H9 (cell line): ENCODE results near the gene MRC2. TPM values are rescaled to one million over a fixed set of nuclear protein-coding genes. Genes with fewer than 3 reads are reported as not detected.

ENCODE experiments used
- DNase-seq: peaks from one replicate; pipeline ENCODE4 v3.0.0-alpha.2; 2017
- H2AFZ ChIP-seq: one replicate; pipeline ENCODE4 v1.6.1; 2013; ENCODE audit warnings: mild to moderate bottlenecking, low read length, control low read depth, moderate library complexity
- H2AK5ac ChIP-seq: 2 replicates; pipeline ENCODE4 v1.6.1; 2013; ENCODE audit warnings: low read length, control low read depth, mixed read lengths; ENCODE audit not compliant: insufficient read length
- H2BK120ac ChIP-seq: one replicate; pipeline ENCODE4 v1.6.1; 2013; ENCODE audit warnings: low read depth, mild to moderate bottlenecking, low read length, control low read depth, inconsistent platforms; ENCODE audit not compliant: poor library complexity, severe bottlenecking
- H2BK12ac ChIP-seq: 2 replicates; pipeline ENCODE4 v1.6.1; 2013; ENCODE audit warnings: low read length, control low read depth, mixed read lengths, low read depth; ENCODE audit not compliant: insufficient read length
- H2BK15ac ChIP-seq: 2 replicates; pipeline ENCODE4 v1.6.1; 2013; ENCODE audit warnings: low read depth, low read length, control low read depth
- H2BK20ac ChIP-seq: one replicate; pipeline ENCODE4 v1.6.1; 2013; ENCODE audit warnings: low read depth, mild to moderate bottlenecking, low read length, control low read depth, inconsistent platforms; ENCODE audit not compliant: poor library complexity, severe bottlenecking
- H2BK5ac ChIP-seq: 2 replicates; pipeline ENCODE4 v1.6.1; 2013; ENCODE audit warnings: low read length, control low read depth, mixed read lengths; ENCODE audit not compliant: insufficient read length
- H3K14ac ChIP-seq: 2 replicates; pipeline ENCODE4 v1.6.1; 2013; ENCODE audit warnings: low read length, control low read depth; ENCODE audit not compliant: insufficient read depth
- H3K18ac ChIP-seq: 2 replicates; pipeline ENCODE4 v1.6.1; 2013; ENCODE audit warnings: low read depth, mild to moderate bottlenecking, mixed read lengths, low read length, control low read depth; ENCODE audit not compliant: insufficient read length
- H3K23ac ChIP-seq: 2 replicates; pipeline ENCODE4 v1.6.1; 2013; ENCODE audit warnings: low read length, control low read depth, mixed read lengths, low read depth; ENCODE audit not compliant: insufficient read length
- H3K23me2 ChIP-seq: 2 replicates; pipeline ENCODE4 v1.6.1; 2013; ENCODE audit warnings: low read depth, mild to moderate bottlenecking, mixed read lengths, low read length, control low read depth; ENCODE audit not compliant: insufficient read length, poor library complexity, severe bottlenecking
- H3K27ac ChIP-seq: 2 replicates; pipeline ENCODE4 v1.5.1; 2013; ENCODE audit warnings: low read length, control low read depth, mixed read lengths, low read depth; ENCODE audit not compliant: insufficient read length
- H3K27me3 ChIP-seq: 2 replicates; pipeline ENCODE4 v1.6.1; 2013; ENCODE audit warnings: low read length, control low read depth, inconsistent platforms; ENCODE audit not compliant: insufficient read depth
- H3K4ac ChIP-seq: 2 replicates; pipeline ENCODE4 v1.6.1; 2013; ENCODE audit warnings: low read depth, mild to moderate bottlenecking, control low read depth, inconsistent platforms, low read length, moderate library complexity
- H3K4me1 ChIP-seq: 2 replicates; pipeline ENCODE4 v1.6.1; 2013; ENCODE audit warnings: low read length, control low read depth, inconsistent platforms; ENCODE audit not compliant: insufficient read depth
- H3K4me2 ChIP-seq: 2 replicates; pipeline ENCODE4 v1.6.1; 2013; ENCODE audit warnings: low read length, control low read depth, mixed read lengths; ENCODE audit not compliant: insufficient read length, insufficient read depth
- H3K56ac ChIP-seq: 2 replicates; pipeline ENCODE4 v1.6.1; 2013; ENCODE audit warnings: low read depth, mild to moderate bottlenecking, mixed read lengths, low read length, control low read depth; ENCODE audit not compliant: insufficient read length
- H3K79me1 ChIP-seq: 2 replicates; pipeline ENCODE4 v1.6.1; 2013; ENCODE audit warnings: low read depth, mild to moderate bottlenecking, moderate library complexity, low read length, control low read depth, inconsistent platforms; ENCODE audit not compliant: insufficient read depth, poor library complexity, severe bottlenecking
- H3K79me2 ChIP-seq: 2 replicates; pipeline ENCODE4 v1.6.1; 2013; ENCODE audit warnings: low read length, control low read depth, inconsistent platforms; ENCODE audit not compliant: insufficient read depth
- H3K9ac ChIP-seq: 2 replicates; pipeline ENCODE4 v1.6.1; 2013; ENCODE audit warnings: low read length, control low read depth, mixed read lengths; ENCODE audit not compliant: insufficient read length; ENCODE audit errors: extremely low read depth
- H3K9me3 ChIP-seq: one replicate; pipeline ENCODE4 v1.6.1; 2013; ENCODE audit warnings: low read depth, low read length, inconsistent platforms; ENCODE audit not compliant: control insufficient read depth
- H3T11ph ChIP-seq: one replicate; pipeline ENCODE4 v1.6.1; 2013; ENCODE audit warnings: mild to moderate bottlenecking, low read length, control low read depth, inconsistent platforms
- H4K20me1 ChIP-seq: one replicate; pipeline ENCODE4 v1.6.1; 2013; ENCODE audit not compliant: control insufficient read depth, insufficient read length, insufficient read depth
- H4K5ac ChIP-seq: 2 replicates; pipeline ENCODE4 v1.6.1; 2013; ENCODE audit warnings: low read depth, mild to moderate bottlenecking, mixed read lengths, low read length, control low read depth; ENCODE audit not compliant: insufficient read length
- H4K8ac ChIP-seq: replicated peaks from 2 replicates; pipeline ENCODE4 v1.6.1; 2013; ENCODE audit warnings: low read length, control low read depth, mixed read lengths, low read depth; ENCODE audit not compliant: insufficient read length
- H4K91ac ChIP-seq: 2 replicates; pipeline ENCODE4 v1.6.1; 2013; ENCODE audit warnings: low read depth, mild to moderate bottlenecking, moderate library complexity, mixed read lengths, low read length, control low read depth; ENCODE audit not compliant: insufficient read length
- H3K27ac Mint-ChIP-seq, 3 experiments: 2 replicates in 2 of 3; 3 replicates in 1 of 3; pipeline ENCODE4 v1.8.0; 2020 to 2021; ENCODE audit warnings: mixed read lengths in 3 of 3, mild to moderate bottlenecking in 1 of 3, moderate library complexity in 1 of 3
- H3K27me3 Mint-ChIP-seq: 2 replicates; pipeline ENCODE4 v1.8.0; 2021; ENCODE audit warnings: low read depth, mild to moderate bottlenecking, moderate library complexity, mixed read lengths
- H3K36me3 Mint-ChIP-seq, 3 experiments: 2 replicates in 2 of 3; 3 replicates in 1 of 3; pipeline ENCODE4 v1.8.0; 2020 to 2021; ENCODE audit warnings: low read depth in 3 of 3, mixed read lengths in 3 of 3; ENCODE audit not compliant: insufficient read depth in 1 of 3
- H3K4me1 Mint-ChIP-seq, 2 experiments: 2 replicates each; pipeline ENCODE4 v1.8.0; 2020; ENCODE audit warnings: mixed read lengths in 2 of 2
- H3K4me3 Mint-ChIP-seq, 2 experiments: 2 replicates in 1 of 2; 3 replicates in 1 of 2; pipeline ENCODE4 v1.8.0; 2020 to 2021; ENCODE audit warnings: mild to moderate bottlenecking in 2 of 2, mixed read lengths in 2 of 2, moderate library complexity in 1 of 2
- H3K9me3 Mint-ChIP-seq, 2 experiments: 2 replicates in 1 of 2; 3 replicates in 1 of 2; pipeline ENCODE4 v1.8.0; 2020; ENCODE audit warnings: mild to moderate bottlenecking in 2 of 2, mixed read lengths in 2 of 2, moderate library complexity in 1 of 2
- CTCF ChIP-seq: fragments of 200-600 bp; sonication (generic); conservative IDR thresholded peaks from 3 replicates; pipeline ENCODE4 v1.8.0; 2021; ENCODE audit warnings: antibody characterized with exemption, mild to moderate bottlenecking
- WGBS: extraction: QIAGEN DNeasy Blood & Tissue Kit; methylation state at CpG from one replicate; pipeline ENCODE4 v1.1.7; 2013; ENCODE audit warnings: missing lambda C conversion rate, low lambda C conversion rate, mixed read lengths; ENCODE audit not compliant: insufficient read length; ENCODE audit errors: extremely low coverage; 5-methylcytosine and 5-hydroxymethylcytosine counted together
- total RNA-seq: library from RNA; stranded (reverse); gene quantifications from 2 replicates; pipeline ENCODE4 v1.2.1, GENCODE V29; 2021

Gene MRC2
- total RNA-seq, 1 experiment from 2014 or later = 18.7 TPM

- TF ChIP-seq CTCF = no peak
- Histone ChIP-seq H2BK12ac (no peak overlapping the region), H3K23me2 (no peaks in the 10 kb centered on the region), H3K27ac (no peak overlapping the region), H2BK120ac (no peak overlapping the region), H3K4me1 (no peaks in the 10 kb centered on the region), H3K9ac (no peak overlapping the region), H4K91ac (no peak overlapping the region), H2BK20ac (no peak overlapping the region), H4K8ac (no peak overlapping the region), H2AK5ac (no peak overlapping the region), H3K18ac (no peak overlapping the region), H3K56ac (no peak overlapping the region), H2AFZ (no peak overlapping the region), H3K14ac (no peak overlapping the region), H4K20me1 (no peaks in the 10 kb centered on the region), H2BK5ac (no peak overlapping the region), H3K27me3 (no peaks in the 10 kb centered on the region), H3K4ac (no peak overlapping the region), H3K9me3 (no peaks in the 10 kb centered on the region), H3K23ac (no peak overlapping the region), H3K79me1 (no peaks in the 10 kb centered on the region), H3K4me2 (no peak overlapping the region), H3K79me2 (no peaks in the 10 kb centered on the region), H3T11ph (no peak overlapping the region), H2BK15ac (no peak overlapping the region), H4K5ac (no peak overlapping the region)
- Mint-ChIP-seq H3K4me3 (no peak overlapping the region), H3K27me3 (no peaks in the 10 kb centered on the region), H3K9me3 (no peaks in the 10 kb centered on the region), H3K36me3 (peaks cover 0 to 4% (median 0%) of the 10 kb centered on the region in 3 experiments; a peak in 1 of 7 replicates), H3K27ac (peak overlapping the region in 1 of 3 experiments; percentile 80; a peak in 1 of 7 replicates), H3K4me1 (peaks cover 0 to 14% of the 10 kb centered on the region in 2 experiments; a peak in 2 of 4 replicates)
- no peak for DNase-seq
- no CpG with 5 or more reads among the region's 18 CpGs for WGBS
Observed at GRCh38 chr17:62676952-62677596, 49.6 kb downstream of the MRC2 start.
